ENCODE measurements around the gene GBF1. TPM values are rescaled to one million over a fixed set of nuclear protein-coding genes. Genes with fewer than 3 reads are reported as not detected.

GBF1 gene
- 54.9 and 55.9 TPM in 2 replicates for total RNA-seq

GRCh38 chr10:102245082-102245931 lies at the start of gene GBF1:
Gene GBF1, plus strand, starts transcription at chr10:102245532. Its CDS starts 13,407 bp downstream, at chr10:102258939.

GRCh38 chr10:102225646-102226541 lies 19.4 kb upstream of the GBF1 start, which contains the start of gene ELOVL3:
Gene ELOVL3, plus strand, starts transcription at chr10:102226299. Its CDS starts 250 bp downstream, at chr10:102226549.

GRCh38 chr10:102241444-102242117 lies 3.8 kb upstream of the GBF1 start, which contains the start of gene PITX3:
Gene PITX3, minus strand, starts transcription at chr10:102241512. Its CDS starts 9,432 bp downstream, at chr10:102232080.

GRCh38 chr10:102395400-102396316 lies 150.3 kb downstream of the GBF1 start, which contains the start of gene NFKB2:
Gene NFKB2, plus strand, starts transcription at chr10:102395705. Its CDS starts 255 bp downstream, at chr10:102395960.

GRCh38 chr10:102418622-102419268 lies 173.4 kb downstream of the GBF1 start, which contains the start of gene PSD:
Gene PSD, minus strand, starts transcription at chr10:102418785. Its CDS starts 1,747 bp downstream, at chr10:102417038.

GRCh38 chr10:102420714-102421506 lies 175.6 kb downstream of the GBF1 start, which contains the start of gene FBXL15:
Gene FBXL15, plus strand, starts transcription at chr10:102420836. Its CDS starts 294 bp downstream, at chr10:102421130.

Other genes starting within 250 kb of the GBF1 start
- gene ARMH3, start 189.4 kb upstream of the GBF1 start, total RNA-seq = 10.8 and 11.1 TPM in 2 replicates
- gene HPS6, start 180.2 kb upstream of the GBF1 start, total RNA-seq = 24.2 and 33.4 TPM in 2 replicates
- 41.7 and 57.3 TPM in 2 replicates for gene LDB1, start 125.2 kb upstream of the GBF1 start, total RNA-seq
- 28.0 and 28.6 TPM in 2 replicates for gene PPRC1, start 112.5 kb upstream of the GBF1 start, total RNA-seq
- gene NOLC1, start 93.1 kb upstream of the GBF1 start, total RNA-seq = 75.4 and 76.1 TPM in 2 replicates
- not detected in 2 replicates for gene ELOVL3, start 19.2 kb upstream of the GBF1 start, total RNA-seq
- gene PITX3, start 4.0 kb upstream of the GBF1 start, total RNA-seq = not detected in 2 replicates
- gene NFKB2, start 150.2 kb downstream of the GBF1 start, total RNA-seq = 20.3 and 24.3 TPM in 2 replicates
- gene PSD, start 173.3 kb downstream of the GBF1 start, total RNA-seq = 0.07 and 0.13 TPM in 2 replicates
- gene FBXL15, start 175.3 kb downstream of the GBF1 start, total RNA-seq = 5.2 and 6.0 TPM in 2 replicates
- gene CUEDC2, start 187.0 kb downstream of the GBF1 start, total RNA-seq = 44.4 and 49.7 TPM in 2 replicates
- 0.13 and 0.29 TPM in 2 replicates for gene C10orf95, start 206.0 kb downstream of the GBF1 start, total RNA-seq